CD4-positive, alpha-beta T cell treated with Interleukin-12 subunit alpha and Interleukin-12 subunit beta, for 1 hour (primary cell): ENCODE results near the gene KIAA1958.

Experiments used
- DNase-seq: peaks from one replicate; pipeline ENCODE4 v3.0.0-alpha.2; 2020

Gene KIAA1958, protein sequence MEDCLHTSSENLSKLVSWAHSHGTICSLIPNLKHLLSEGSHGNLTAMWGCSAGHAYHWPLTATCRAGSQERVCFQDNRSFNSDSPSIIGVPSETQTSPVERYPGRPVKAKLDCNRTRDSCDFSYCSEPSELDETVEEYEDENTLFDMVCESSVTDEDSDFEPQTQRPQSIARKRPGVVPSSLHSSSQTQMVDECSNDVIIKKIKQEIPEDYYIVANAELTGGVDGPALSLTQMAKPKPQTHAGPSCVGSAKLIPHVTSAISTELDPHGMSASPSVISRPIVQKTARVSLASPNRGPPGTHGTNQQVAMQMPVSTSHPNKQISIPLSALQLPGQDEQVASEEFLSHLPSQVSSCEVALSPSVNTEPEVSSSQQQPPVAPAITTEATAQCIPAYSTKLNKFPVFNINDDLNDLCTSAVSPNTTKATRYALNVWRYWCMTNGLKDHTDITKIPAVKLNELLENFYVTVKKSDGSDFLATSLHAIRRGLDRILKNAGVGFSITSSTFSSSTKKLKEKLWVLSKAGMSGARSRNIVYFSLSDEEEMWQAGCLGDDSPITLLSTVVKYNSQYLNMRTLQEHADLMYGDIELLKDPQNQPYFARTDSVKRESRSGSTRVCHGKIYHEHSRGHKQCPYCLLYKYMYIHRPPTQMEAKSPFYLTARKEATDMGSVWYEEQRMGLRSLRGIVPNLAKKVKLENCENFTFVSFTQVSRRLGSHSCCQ

GRCh38 chr9:112486221-112487007, at the start of gene KIAA1958:
Gene KIAA1958 (plus strand): TSS chr9:112486827. CDS start chr9:112574081, 87,254 bp downstream.
- DNase-seq: peak; percentile 87

DNA sequence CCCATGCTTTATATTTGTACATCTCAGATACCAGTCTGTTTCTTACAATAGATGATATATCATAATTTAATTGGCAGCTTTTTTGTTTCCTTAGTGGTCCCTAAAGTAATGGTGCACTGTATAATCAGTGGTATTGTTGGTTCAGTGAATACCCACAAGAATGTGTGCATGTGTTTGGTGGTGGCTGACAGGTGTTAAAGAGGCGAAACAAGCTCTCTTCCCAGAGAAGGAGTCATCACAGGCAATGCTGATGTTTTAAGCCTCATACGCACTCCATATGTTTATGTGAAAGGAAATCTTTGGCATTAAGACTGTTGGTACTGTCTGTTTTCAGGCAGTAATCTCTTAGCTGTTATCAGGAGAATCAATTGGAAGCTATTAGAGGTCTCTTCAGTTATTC, 49.2 kb upstream of the KIAA1958 start:
- DNase-seq: no peak

DNA sequence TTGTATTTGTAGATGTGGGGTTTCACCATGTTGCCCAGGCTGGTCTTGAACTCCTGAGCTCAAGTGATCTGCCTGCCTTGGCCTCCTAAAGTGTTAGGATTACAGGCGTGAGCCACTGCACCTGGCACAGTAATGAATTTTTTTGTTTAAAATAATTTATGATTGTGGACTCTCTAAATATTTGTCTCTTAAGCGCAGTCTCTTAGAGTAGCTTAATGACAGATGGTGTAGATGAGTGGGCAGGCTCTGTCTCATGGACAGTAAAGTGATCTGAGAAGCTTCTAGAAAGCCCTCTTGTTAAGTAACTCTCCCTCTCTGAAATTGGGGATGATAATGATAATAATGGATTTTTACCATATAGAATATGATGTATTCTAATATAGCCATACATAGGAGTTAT, 47.5 kb upstream of the KIAA1958 start:
- no peak for DNase-seq

DNA sequence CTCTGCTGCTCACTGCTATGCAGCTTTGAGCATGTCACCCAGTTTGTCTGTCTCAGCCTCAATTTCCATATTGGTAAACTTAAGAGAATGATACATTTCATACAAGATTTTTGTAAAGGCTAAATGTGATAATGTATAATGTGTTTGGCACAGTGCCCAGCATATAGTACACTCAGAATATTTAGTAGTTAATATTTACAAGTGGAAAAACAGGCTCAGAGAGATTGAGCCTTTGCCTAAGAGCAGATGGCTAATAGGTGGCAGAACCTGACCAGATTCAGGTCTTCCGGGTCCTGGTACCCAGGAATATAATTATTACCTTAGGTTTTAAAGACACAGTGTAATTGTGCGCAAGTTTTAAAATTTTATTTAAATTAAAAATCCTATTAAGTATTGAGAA, 46.8 kb upstream of the KIAA1958 start:
- no peak for DNase-seq

DNA sequence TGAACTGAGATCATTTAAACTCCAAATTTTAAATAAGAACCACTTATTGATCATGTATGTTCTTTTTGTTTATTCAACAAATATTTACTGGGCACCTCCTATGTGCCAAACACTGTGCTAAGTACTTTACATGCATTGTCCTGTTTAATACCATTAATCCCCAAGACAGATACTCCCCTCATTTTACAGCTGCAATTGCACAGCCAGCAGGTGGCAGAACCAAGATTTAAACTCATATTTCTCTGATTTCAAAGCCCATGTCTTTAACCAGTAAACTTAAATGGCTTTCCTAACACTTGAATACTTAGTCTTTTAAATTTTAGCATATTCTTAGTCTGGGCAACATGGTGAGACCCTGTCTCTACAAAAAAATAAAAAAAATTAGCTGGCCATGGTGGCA, 43.4 kb upstream of the KIAA1958 start:
- peak; percentile 46 for DNase-seq

GRCh38 chr9:112443636-112444035, 43.0 kb upstream of the KIAA1958 start:
- no peak for DNase-seq

- DNase-seq: no peak
Measured at GRCh38 chr9:112445196-112445595, 41.4 kb upstream of the KIAA1958 start.

GRCh38 chr9:112446080-112446479, 40.5 kb upstream of the KIAA1958 start:
- DNase-seq: no peak

DNA sequence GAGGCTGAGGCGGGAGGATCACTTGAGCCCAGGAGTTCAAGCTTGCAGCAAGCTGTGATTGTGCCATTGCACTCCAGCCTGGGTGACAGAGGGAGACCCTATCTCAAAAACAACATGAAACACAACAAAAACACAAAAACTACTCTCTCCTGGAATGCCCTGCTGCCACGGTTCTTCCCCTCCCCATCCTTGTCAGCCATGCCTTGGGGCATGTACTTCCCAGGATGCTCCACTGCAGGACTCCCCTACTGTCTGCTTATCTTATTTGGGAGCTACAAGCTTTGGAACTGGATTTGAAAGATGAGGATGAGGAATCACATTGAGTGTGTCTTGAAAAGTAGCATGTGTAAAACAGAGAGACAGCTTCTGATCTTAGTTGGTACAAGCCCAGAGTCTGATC, 40.1 kb upstream of the KIAA1958 start:
- DNase-seq: no peak

- DNase-seq: no peak
Measured at GRCh38 chr9:112447283-112447761, 39.3 kb upstream of the KIAA1958 start.

- no peak for DNase-seq
Measured at GRCh38 chr9:112462855-112463254, 23.8 kb upstream of the KIAA1958 start.

- DNase-seq: no peak
Measured at GRCh38 chr9:112465352-112465751, 21.3 kb upstream of the KIAA1958 start.

- no peak for DNase-seq
Measured at GRCh38 chr9:112472996-112473395, 13.6 kb upstream of the KIAA1958 start.

- DNase-seq: no peak
Measured at GRCh38 chr9:112473986-112474385, 12.6 kb upstream of the KIAA1958 start.

DNA sequence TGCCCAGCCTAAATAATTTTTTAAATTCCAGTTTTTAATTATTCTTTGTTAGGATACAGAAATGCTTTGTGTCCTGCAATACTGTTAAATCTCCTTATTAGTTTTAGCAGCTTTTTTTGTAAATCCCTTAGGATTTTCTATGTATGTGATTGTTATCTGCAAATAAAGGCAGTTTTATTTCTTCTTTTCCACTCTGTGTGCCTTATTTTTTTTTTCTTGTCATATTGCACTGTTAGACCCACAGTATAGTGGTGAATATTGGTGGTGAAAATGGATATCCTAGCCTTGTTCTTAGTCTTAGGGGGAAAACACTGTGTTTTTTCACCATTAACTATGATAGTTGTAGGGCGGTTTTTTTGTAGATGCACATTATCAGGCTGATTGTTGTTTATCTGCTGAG, 11.3 kb upstream of the KIAA1958 start:
- no peak for DNase-seq

- no peak for DNase-seq
Measured at GRCh38 chr9:112477330-112477729, 9.3 kb upstream of the KIAA1958 start.

GRCh38 chr9:112479221-112479620, 7.4 kb upstream of the KIAA1958 start:
- DNase-seq: no peak

DNA sequence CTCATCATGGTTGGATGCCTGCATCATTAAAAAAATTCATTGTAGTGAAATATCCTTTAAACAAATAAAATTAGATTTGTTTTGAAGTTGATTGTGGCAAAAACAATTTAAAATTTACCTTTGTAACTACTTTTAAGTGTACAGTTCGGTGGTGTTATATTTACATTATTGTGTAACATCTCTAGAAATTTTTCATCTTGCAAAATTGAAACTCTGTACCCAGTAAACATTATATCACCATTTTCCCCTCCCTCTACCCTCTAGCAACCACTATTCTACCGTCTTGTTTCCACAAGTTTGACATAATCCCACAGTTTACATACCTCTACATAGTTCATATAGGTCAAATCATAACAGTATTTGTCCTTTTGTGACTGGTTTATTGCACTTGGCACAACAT, 2.0 kb upstream of the KIAA1958 start:
- DNase-seq: no peak

DNA sequence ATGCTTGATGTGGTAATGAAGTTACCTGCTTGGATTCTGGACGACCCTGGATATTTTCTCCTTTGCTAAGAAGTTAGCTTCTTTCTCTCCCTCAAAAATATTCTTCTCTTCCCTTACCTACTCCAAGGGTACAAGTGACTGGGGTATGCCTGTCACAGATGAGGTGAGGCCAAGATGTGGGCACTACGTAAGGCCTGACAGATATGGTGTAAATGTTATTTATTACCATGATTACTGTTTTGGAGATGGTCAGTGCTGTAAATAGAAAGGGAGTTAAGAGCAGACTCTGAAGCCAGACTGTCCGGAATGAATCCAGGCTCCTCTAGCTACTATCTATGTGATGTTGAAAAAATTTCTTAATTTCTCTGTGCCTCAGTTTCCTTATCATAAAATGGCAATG, 1.1 kb upstream of the KIAA1958 start:
- no peak for DNase-seq

DNA sequence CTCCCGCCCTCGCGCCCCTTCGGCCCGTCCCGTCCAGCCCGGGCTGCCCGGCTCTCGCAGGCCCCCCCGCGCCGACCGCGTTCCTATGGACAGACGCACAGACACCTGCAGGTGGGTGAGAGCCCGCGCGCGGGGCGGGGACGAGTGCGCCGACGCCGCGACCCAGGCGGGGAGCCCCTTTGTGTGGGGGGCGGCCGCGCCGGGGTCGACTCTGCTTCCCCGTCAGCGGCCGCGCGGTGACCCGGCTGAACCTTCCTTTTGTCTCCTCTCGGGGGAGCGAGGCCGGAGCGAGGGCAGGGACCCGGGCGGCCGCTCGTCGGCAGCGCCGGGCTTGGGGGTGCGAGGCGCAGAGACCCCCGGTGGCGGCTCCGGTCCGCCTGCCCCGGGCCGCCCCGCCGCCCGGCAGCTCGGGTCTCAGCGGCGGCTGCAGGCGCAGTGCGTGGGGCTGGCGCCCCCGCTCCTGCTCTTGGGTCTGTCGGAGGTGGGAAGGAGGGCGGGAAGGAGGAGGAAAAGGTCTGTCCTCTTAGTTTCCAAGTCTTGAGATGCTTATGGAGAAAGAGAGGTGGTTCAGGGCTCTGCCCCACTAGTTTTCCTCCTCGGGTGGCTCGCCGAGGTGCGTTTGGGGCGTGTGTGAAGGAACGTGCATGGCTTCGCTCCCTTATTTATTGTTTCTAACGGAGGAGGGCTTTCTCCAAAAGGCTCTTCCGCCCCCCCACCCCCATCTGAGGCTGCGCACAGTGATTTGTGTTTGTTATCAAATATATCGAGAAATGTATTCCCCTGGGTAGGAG, 576 bp downstream of the KIAA1958 start:
- DNase-seq: peak; percentile 55

GRCh38 chr9:112487799-112488340, 1.2 kb downstream of the KIAA1958 start:
- DNase-seq: no peak

GRCh38 chr9:112489039-112489546, 2.5 kb downstream of the KIAA1958 start:
- DNase-seq: no peak
